Chondrocyte (in vitro differentiated cells): ENCODE data around the gene SRSF5. TPM values are rescaled to one million over a fixed set of nuclear protein-coding genes. Genes with fewer than 3 reads are reported as not detected.

ENCODE experiments used
- DNase-seq: peaks from one replicate; pipeline ENCODE4 v3.0.0; 2021; ENCODE audit warnings: mixed read lengths, low spot score
- H3K27ac Mint-ChIP-seq: one replicate; pipeline ENCODE4 v1.8.0; 2021; ENCODE audit warnings: mild to moderate bottlenecking, moderate library complexity, mixed read lengths; ENCODE audit not compliant: unreplicated experiment
- H3K27me3 Mint-ChIP-seq: 2 replicates; pipeline ENCODE4 v1.8.0; 2021; ENCODE audit warnings: low read depth, mixed read lengths
- H3K36me3 Mint-ChIP-seq: 2 replicates; pipeline ENCODE4 v1.8.0; 2021; ENCODE audit warnings: low read depth, mixed read lengths
- H3K4me1 Mint-ChIP-seq: 2 replicates; pipeline ENCODE4 v1.8.0; 2021; ENCODE audit warnings: low read depth, mild to moderate bottlenecking, mixed read lengths
- H3K4me3 Mint-ChIP-seq: one replicate; pipeline ENCODE4 v1.8.0; 2021; ENCODE audit warnings: mild to moderate bottlenecking, moderate library complexity, mixed read lengths; ENCODE audit not compliant: unreplicated experiment
- H3K9me3 Mint-ChIP-seq: 2 replicates; pipeline ENCODE4 v1.8.0; 2021; ENCODE audit warnings: low read depth, mixed read lengths
- CTCF ChIP-seq: fragments of 200-600 bp; sonication (generic); IDR thresholded peaks from 2 replicates; pipeline ENCODE4 v1.5.0; 2021; ENCODE audit warnings: antibody characterized with exemption, mild to moderate bottlenecking, moderate library complexity
- total RNA-seq: library from RNA; stranded (reverse); gene quantifications from 3 replicates; pipeline ENCODE4 v1.2.1, GENCODE V29; 2021

SRSF5 gene
- total RNA-seq, 1 donor from 2014 or later, result 163 TPM

GRCh38 chr14:69795691-69796090 is 28.7 kb downstream of the SRSF5 start:
- DNase-seq, result no peak
- H3K36me3 Mint-ChIP-seq, result no peaks in the 10 kb centered on the region
- no peak for TF ChIP-seq CTCF

GRCh38 chr14:69796797-69797500 is 30.0 kb downstream of the SRSF5 start, which contains the start of gene SLC10A1:
TSS of gene SLC10A1 (minus strand) at chr14:69797241. CDS start at chr14:69797155, 86 bp downstream.
- Mint-ChIP-seq H3K9me3 (peaks cover 14% of the 10 kb centered on the region), H3K27me3 (peaks cover 15% of the 10 kb centered on the region), H3K27ac (no peak within 1 kb of the TSS), H3K4me3 (no peak within 1 kb of the TSS), H3K36me3 (no peaks in the 10 kb centered on the region), H3K4me1 (no peaks in the 10 kb centered on the region)
- TF ChIP-seq CTCF, result no peak
- DNase-seq, result no peak

More at GRCh38 chr14:69795691-69796090, 28.7 kb downstream of the SRSF5 start:
- peaks cover 7% of the 10 kb centered on the region for H3K9me3 Mint-ChIP-seq
- H3K27me3 Mint-ChIP-seq, result peaks cover 13% of the 10 kb centered on the region
- H3K4me1 Mint-ChIP-seq, result no peaks in the 10 kb centered on the region
- no peak overlapping the region for H3K4me3 Mint-ChIP-seq
- H3K27ac Mint-ChIP-seq, result no peak overlapping the region

GRCh38 chr14:69797573-69798338 is 30.8 kb downstream of the SRSF5 start:
- TF ChIP-seq CTCF, result no peak
- no peaks in the 10 kb centered on the region for H3K4me1 Mint-ChIP-seq
- no peak overlapping the region for H3K4me3 Mint-ChIP-seq
- DNase-seq, result no peak
- no peaks in the 10 kb centered on the region for H3K36me3 Mint-ChIP-seq
- H3K9me3 Mint-ChIP-seq, result peaks cover 14% of the 10 kb centered on the region
- H3K27ac Mint-ChIP-seq, result no peak overlapping the region
- peaks cover 19% of the 10 kb centered on the region for H3K27me3 Mint-ChIP-seq

GRCh38 chr14:69798339-69798735 is 31.4 kb downstream of the SRSF5 start:
- DNase-seq, result no peak
- Mint-ChIP-seq H3K27me3 (peaks cover 19% of the 10 kb centered on the region), H3K9me3 (peaks cover 14% of the 10 kb centered on the region), H3K36me3 (no peaks in the 10 kb centered on the region), H3K4me3 (no peak overlapping the region), H3K27ac (no peak overlapping the region), H3K4me1 (no peaks in the 10 kb centered on the region)
- TF ChIP-seq CTCF, result no peak

GRCh38 chr14:69803753-69804152 is 36.8 kb downstream of the SRSF5 start:
- Mint-ChIP-seq H3K36me3 (peaks cover 1% of the 10 kb centered on the region), H3K9me3 (peaks cover 12% of the 10 kb centered on the region), H3K27me3 (peaks cover 15% of the 10 kb centered on the region), H3K4me1 (no peaks in the 10 kb centered on the region), H3K27ac (no peak overlapping the region), H3K4me3 (no peak overlapping the region)
- DNase-seq, result no peak
- TF ChIP-seq CTCF, result peak; percentile 52
